ENCODE measurements around the gene STAG3. TPM values are rescaled to one million over a fixed set of nuclear protein-coding genes. Genes with fewer than 3 reads are reported as not detected.

Gene STAG3
- total RNA-seq = 0.25 and 0.33 TPM in 2 replicates

DNA sequence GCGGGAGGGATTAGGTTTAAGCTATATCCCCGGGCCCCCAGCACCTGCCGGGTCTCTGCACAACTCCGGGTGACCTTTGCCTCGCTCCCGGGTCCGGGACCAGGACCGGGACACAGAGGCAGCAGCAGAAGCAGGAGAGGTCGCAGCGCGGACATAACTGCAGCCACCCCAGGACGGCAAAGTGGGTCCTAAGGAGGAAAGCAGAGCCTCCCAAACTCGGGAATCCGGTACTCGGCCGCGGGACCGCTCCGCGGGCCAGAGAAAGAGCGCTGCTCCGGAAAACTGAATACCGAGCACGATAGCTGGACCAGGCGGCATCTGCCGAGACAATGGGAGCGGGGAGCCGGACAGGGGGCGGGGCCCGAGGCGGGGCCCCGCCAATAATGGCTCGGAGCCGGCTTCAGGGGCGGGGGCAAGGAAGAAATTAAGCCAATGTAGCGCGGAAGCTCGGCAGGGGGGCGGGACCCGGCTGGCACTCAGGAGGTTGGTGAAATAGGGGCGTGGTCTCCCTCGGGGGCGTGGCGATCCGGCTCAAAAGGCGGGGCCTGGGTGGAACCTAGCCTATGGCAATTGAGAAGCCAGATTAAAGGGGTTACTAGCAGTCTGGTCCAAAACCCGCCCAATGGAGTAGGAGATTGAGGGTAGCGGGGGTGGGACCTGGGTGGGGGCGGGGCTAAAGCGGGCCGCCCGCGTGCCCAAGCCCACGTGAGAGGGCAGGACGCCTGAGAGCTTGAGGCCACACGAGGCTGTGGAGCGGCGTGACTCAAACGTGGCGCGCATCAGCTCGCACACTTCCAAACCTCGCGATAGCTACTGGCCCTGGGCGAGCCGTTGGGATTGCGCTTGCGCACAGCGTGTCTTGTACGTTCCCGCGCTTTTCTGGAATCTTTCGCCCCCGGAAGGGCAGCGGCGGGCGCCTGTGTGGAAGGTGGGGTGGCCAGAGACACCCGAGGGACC, at the start of gene STAG3, which contains the start of gene GPC2:
Gene STAG3 (plus strand): TSS at position 874 of the 957 bp plus-strand sequence. CDS start 2,639 bp downstream, outside the sequence.
Gene GPC2 (minus strand): TSS at position 337 of the 957 bp plus-strand sequence. CDS start 182 bp downstream, at position 155.

GRCh38 chr7:100148559-100149328, 29.0 kb upstream of the STAG3 start, which contains the start of gene LAMTOR4:
Gene LAMTOR4 (plus strand): TSS chr7:100148918. CDS start chr7:100148973, 55 bp downstream.

GRCh38 chr7:100158229-100159098, 19.3 kb upstream of the STAG3 start, which contains the start of gene TRAPPC14:
Gene TRAPPC14 (minus strand): TSS chr7:100158723. CDS start chr7:100158499, 224 bp downstream.

DNA sequence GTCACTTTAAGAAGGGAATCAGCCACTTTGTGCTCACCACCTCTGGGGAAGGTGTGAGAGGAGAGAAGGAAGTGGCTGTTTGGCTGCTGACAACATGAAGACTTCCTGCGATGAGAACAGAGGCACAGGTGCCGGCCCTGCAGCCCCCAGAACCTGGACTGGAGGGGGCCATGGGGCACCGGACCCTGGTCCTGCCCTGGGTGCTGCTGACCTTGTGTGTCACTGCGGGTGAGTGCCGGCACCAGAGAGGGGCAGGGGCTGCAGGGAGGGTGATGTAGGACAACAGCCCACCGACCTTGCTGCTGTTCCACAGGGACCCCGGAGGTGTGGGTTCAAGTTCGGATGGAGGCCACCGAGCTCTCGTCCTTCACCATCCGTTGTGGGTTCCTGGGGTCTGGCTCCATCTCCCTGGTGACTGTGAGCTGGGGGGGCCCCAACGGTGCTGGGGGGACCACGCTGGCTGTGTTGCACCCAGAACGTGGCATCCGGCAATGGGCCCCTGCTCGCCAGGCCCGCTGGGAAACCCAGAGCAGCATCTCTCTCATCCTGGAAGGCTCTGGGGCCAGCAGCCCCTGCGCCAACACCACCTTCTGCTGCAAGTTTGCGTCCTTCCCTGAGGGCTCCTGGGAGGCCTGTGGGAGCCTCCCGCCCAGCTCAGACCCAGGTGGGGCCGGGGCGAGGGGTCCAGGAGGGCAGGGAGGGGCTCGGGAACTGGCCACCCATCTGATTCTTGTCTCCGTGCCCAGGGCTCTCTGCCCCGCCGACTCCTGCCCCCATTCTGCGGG, 42.3 kb downstream of the STAG3 start, which contains the start of gene PVRIG:
Gene PVRIG (plus strand): TSS at position 149 of the 785 bp plus-strand sequence. CDS start 22 bp downstream, at position 171.

Other genes starting within 250 kb of the STAG3 start
- not detected in 2 replicates for gene GJC3, start 248.3 kb upstream of the STAG3 start, total RNA-seq
- 0.49 TPM in 1 of 2 replicates, not detected in the other for gene AZGP1, start 201.9 kb upstream of the STAG3 start, total RNA-seq
- 9.5 and 22.1 TPM in 2 replicates for gene ZKSCAN1, start 162.3 kb upstream of the STAG3 start, total RNA-seq
- 5.9 and 12.8 TPM in 2 replicates for gene ZSCAN21, start 128.1 kb upstream of the STAG3 start, total RNA-seq
- gene ZNF3, start 96.2 kb upstream of the STAG3 start, total RNA-seq = 14.0 and 22.6 TPM in 2 replicates
- 64.1 and 82.9 TPM in 2 replicates for gene COPS6, start 88.9 kb upstream of the STAG3 start, total RNA-seq
- gene MCM7, start 76.5 kb upstream of the STAG3 start, total RNA-seq = 43.5 and 242 TPM in 2 replicates
- gene AP4M1, start 76.3 kb upstream of the STAG3 start, total RNA-seq = 21.3 and 31.3 TPM in 2 replicates
- gene TAF6, start 58.6 kb upstream of the STAG3 start, total RNA-seq = 62.0 and 104 TPM in 2 replicates
- gene CNPY4, start 58.3 kb upstream of the STAG3 start, total RNA-seq = 11.2 and 12.5 TPM in 2 replicates
- gene MBLAC1, start 51.0 kb upstream of the STAG3 start, total RNA-seq = 2.2 and 2.8 TPM in 2 replicates
- 166 and 186 TPM in 2 replicates for gene LAMTOR4, start 29.0 kb upstream of the STAG3 start, total RNA-seq
- 9.8 and 13.1 TPM in 2 replicates for gene TRAPPC14, start 19.2 kb upstream of the STAG3 start, total RNA-seq
- gene GAL3ST4, start 9.3 kb upstream of the STAG3 start, total RNA-seq = 1.3 and 2.7 TPM in 2 replicates
- 2.8 and 4.4 TPM in 2 replicates for gene GPC2, start 537 bp upstream of the STAG3 start, total RNA-seq
- not detected in 2 replicates for gene PVRIG, start 42.0 kb downstream of the STAG3 start, total RNA-seq
- gene SPDYE3, start 129.8 kb downstream of the STAG3 start, total RNA-seq = not detected in 2 replicates
- gene PILRB, start 180.2 kb downstream of the STAG3 start, total RNA-seq = 10.6 and 12.5 TPM in 2 replicates
- gene PILRA, start 195.6 kb downstream of the STAG3 start, total RNA-seq = not detected in 2 replicates